ENCODE data around the gene PUM2. TPM values are rescaled to one million over a fixed set of nuclear protein-coding genes. Genes with fewer than 3 reads are reported as not detected.
A peak's percentile ranks its signal among the peaks of the same experiment; 100 is the strongest.
"Not testable (repeated sequence)": the region's sequence is repeated elsewhere in the genome, so short reads cannot be mapped to it uniquely, and the experiment has no call there.

PUM2 gene
- total and polyA plus RNA-seq, 2 donors from 2014 or later, result 22.0 to 94.3 TPM

DNA sequence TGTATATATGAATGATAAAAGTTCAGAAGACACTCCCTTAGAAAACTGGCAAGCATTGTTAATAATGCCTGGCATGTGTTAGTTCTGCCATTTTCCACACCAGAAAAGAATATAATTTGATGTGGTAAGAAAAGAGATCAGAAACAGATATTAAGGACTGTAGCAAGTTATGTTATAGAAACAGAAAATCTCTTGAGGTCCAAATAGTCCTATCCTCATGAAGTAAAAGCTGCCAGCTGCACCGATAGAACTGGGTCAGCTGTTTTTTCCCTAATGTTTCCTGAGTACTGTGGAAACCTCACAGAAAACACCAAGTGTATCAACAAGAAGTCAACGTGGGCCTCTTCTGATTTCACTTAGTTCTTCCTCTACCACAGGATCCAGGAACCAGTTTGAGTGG, 68.8 kb downstream of the PUM2 start:
- Histone ChIP-seq H3K27me3 (ENCODE audit: control insufficient read depth, insufficient read depth, low read length) (no peaks in the 10 kb centered on the region), H3K4me1 (ENCODE audit: control insufficient read depth in 2 of 3, insufficient read depth in 2 of 3, low read depth in 1 of 3, low read length in 3 of 3) (peaks cover 0 to 2% (median 0%) of the 10 kb centered on the region in 3 donors), H3K9ac (ENCODE audit: low read length in 3 of 3) (no peak overlapping the region), H3K4me3 (ENCODE audit: low read length in 3 of 3) (no peak overlapping the region), H3K27ac (ENCODE audit: low read depth in 2 of 2, low read length in 2 of 2) (no peak overlapping the region), H3K9me3 (ENCODE audit: control insufficient read depth in 2 of 3, insufficient read depth in 1 of 3, low read length in 3 of 3) (no peaks in the 10 kb centered on the region), H3K36me3 (ENCODE audit: control insufficient read depth in 2 of 3, insufficient read depth in 3 of 3, low read length in 3 of 3) (peaks cover 5 to 29% (median 13%) of the 10 kb centered on the region in 3 donors)
- FAIRE-seq, result no peak
- intact Hi-C loops (cut with DNase I), result no loop called here
- DNase-seq, result no peak
- TF ChIP-seq, protein P1, sequence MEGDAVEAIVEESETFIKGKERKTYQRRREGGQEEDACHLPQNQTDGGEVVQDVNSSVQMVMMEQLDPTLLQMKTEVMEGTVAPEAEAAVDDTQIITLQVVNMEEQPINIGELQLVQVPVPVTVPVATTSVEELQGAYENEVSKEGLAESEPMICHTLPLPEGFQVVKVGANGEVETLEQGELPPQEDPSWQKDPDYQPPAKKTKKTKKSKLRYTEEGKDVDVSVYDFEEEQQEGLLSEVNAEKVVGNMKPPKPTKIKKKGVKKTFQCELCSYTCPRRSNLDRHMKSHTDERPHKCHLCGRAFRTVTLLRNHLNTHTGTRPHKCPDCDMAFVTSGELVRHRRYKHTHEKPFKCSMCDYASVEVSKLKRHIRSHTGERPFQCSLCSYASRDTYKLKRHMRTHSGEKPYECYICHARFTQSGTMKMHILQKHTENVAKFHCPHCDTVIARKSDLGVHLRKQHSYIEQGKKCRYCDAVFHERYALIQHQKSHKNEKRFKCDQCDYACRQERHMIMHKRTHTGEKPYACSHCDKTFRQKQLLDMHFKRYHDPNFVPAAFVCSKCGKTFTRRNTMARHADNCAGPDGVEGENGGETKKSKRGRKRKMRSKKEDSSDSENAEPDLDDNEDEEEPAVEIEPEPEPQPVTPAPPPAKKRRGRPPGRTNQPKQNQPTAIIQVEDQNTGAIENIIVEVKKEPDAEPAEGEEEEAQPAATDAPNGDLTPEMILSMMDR (IDR thresholded peaks at IDR 0.05; ENCODE audit: borderline replicate concordance, extremely low read depth, insufficient read depth), result no peak

DNA sequence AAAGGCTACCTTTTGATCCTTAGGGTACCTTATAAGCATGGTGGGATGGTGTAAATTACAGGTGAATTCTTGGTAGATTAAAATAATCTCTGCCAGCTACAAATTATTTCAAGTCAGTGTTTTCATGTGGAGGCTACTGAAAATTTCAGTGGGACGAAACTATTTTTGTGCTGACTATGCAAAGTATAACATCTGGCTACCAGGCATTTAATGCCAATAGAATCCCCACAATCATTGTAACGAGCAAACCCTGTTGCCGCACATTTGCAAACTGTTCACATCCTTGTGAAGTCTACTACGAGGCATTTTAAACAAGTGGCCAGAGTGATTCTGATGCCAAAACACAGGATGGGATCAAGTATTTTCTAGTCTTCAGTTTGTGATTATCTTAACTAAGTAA, 77.6 kb downstream of the PUM2 start:
- no peak for FAIRE-seq
- intact Hi-C loops (cut with DNase I), result no loop called here
- Histone ChIP-seq H3K4me1 (ENCODE audit: control insufficient read depth in 2 of 3, insufficient read depth in 2 of 3, low read depth in 1 of 3, low read length in 3 of 3) (no peaks in the 10 kb centered on the region), H3K9ac (ENCODE audit: low read length in 3 of 3) (no peak overlapping the region), H3K4me3 (ENCODE audit: low read length in 3 of 3) (no peak overlapping the region), H3K27ac (ENCODE audit: low read depth in 2 of 2, low read length in 2 of 2) (no peak overlapping the region), H3K9me3 (ENCODE audit: control insufficient read depth in 2 of 3, insufficient read depth in 1 of 3, low read length in 3 of 3) (no peaks in the 10 kb centered on the region), H3K27me3 (ENCODE audit: control insufficient read depth, insufficient read depth, low read length) (no peaks in the 10 kb centered on the region), H3K36me3 (ENCODE audit: control insufficient read depth in 2 of 3, insufficient read depth in 3 of 3, low read length in 3 of 3) (peaks cover 0 to 10% (median 0%) of the 10 kb centered on the region in 3 donors)
- TF ChIP-seq, protein P1 (IDR thresholded peaks at IDR 0.05; ENCODE audit: borderline replicate concordance, extremely low read depth, insufficient read depth), result no peak
- DNase-seq, result no peak

DNA sequence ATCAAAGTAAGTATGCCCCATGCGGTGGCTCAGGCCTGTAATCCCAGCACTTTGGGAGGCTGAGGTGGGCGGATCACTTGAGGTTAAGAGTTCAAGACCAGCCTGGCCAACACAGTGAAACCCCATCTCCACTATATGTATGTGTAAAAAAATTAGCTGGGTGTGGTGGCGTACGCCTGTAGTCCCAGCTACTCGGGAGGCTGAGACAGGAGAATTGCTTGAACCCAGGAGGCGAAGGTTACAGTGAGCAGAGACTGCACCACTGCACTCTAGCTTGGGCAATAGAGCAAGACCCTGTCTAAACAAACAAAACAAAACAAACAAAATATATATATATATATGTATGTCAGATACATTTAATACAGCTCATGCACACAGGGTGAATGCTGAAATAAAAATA, 82.3 kb downstream of the PUM2 start:
- H3K27me3 ChIP-seq (ENCODE audit: control insufficient read depth, insufficient read depth, low read length); H3K9me3 ChIP-seq (ENCODE audit: control insufficient read depth in 2 of 3, insufficient read depth in 1 of 3, low read length in 3 of 3); H3K27ac ChIP-seq (ENCODE audit: low read depth in 2 of 2, low read length in 2 of 2); intact Hi-C loops (cut with DNase I); H3K36me3 ChIP-seq (ENCODE audit: control insufficient read depth in 2 of 3, insufficient read depth in 3 of 3, low read length in 3 of 3); H3K9ac ChIP-seq (ENCODE audit: low read length in 3 of 3); FAIRE-seq; H3K4me3 ChIP-seq (ENCODE audit: low read length in 3 of 3); H3K4me1 ChIP-seq (ENCODE audit: control insufficient read depth in 2 of 3, insufficient read depth in 2 of 3, low read depth in 1 of 3, low read length in 3 of 3): not testable (repeated sequence)
- DNase-seq, result peak in 1 of 5 donors; percentile 19

DNA sequence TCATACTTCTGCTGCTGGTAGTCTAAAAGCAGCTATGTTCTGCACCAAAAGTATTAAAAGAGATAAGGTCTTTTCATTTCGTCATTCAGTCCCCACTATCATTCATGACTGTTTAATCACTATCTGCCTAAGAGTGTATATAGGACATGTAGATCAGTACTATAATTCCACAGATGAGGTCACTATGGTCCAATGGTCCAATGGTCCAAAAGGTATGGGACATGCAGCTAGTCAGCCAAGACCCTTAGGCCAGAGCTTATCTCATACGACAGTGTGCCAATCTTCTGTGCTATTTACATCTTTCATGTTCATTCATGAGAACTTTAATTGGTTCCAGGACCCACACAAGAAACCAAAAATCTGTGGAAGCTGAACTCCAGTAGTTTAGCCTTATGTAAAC, 83.1 kb downstream of the PUM2 start:
- DNase-seq (no peak), FAIRE-seq (no peak)
- intact Hi-C loops (cut with DNase I), result no loop called here
- Histone ChIP-seq H3K9me3 (ENCODE audit: control insufficient read depth in 2 of 3, insufficient read depth in 1 of 3, low read length in 3 of 3) (no peaks in the 10 kb centered on the region), H3K27me3 (ENCODE audit: control insufficient read depth, insufficient read depth, low read length) (no peaks in the 10 kb centered on the region), H3K36me3 (ENCODE audit: control insufficient read depth in 2 of 3, insufficient read depth in 3 of 3, low read length in 3 of 3) (no peaks in the 10 kb centered on the region), H3K27ac (ENCODE audit: low read depth in 2 of 2, low read length in 2 of 2) (no peak overlapping the region), H3K4me3 (ENCODE audit: low read length in 3 of 3) (no peak overlapping the region), H3K9ac (ENCODE audit: low read length in 3 of 3) (no peak overlapping the region), H3K4me1 (ENCODE audit: control insufficient read depth in 2 of 3, insufficient read depth in 2 of 3, low read depth in 1 of 3, low read length in 3 of 3) (no peaks in the 10 kb centered on the region)
- TF ChIP-seq, protein P1 (IDR thresholded peaks at IDR 0.05; ENCODE audit: borderline replicate concordance, extremely low read depth, insufficient read depth), result no peak
